Endometrium (tissue), 2 donors: ENCODE results near the gene ADH5.
"Not testable (repeated sequence)": the region's sequence is repeated elsewhere in the genome, so short reads cannot be mapped to it uniquely, and the experiment has no call there.

ENCODE experiments used
- FAIRE-seq: peaks from 2 replicates; lab custom pipeline; 2012; peaks lifted over from hg19 to GRCh38; lab: Jason Lieb, UNC
- donor health status: control.
- donor health status: control.

Gene ADH5

DNA sequence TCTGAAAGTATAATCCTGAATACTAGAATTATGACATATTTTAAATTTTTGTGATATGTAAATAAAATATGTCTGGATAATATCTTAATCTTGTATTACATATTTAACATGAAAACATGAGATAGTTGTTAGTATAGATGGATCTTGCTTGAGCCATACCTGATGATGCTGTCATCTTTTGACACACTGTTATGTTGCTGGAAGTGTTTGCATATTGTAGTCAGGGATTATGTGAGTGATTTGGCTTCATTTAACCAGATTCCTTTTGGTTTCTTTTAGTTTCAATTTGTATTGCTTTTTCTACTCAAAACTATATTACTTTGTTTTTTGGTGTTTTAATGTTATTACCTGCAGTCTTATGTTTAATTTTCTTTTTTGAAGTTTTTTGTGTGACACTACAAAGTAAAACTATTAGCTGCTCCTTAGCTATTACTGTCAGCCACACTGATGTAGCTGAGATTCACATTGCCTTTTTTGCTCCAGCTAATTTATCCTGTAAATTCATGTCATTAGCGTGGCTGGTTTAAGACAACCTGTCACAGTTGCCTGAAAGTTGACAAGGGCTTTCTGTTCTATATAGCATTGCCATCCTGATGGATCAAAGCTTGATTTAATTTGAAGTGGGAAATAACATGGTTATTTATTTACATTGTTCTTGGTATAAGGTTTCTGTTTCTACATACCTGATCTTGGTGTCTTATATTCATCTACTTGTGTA is 59.4 kb downstream of the ADH5 start:
- FAIRE-seq, result no peak

DNA sequence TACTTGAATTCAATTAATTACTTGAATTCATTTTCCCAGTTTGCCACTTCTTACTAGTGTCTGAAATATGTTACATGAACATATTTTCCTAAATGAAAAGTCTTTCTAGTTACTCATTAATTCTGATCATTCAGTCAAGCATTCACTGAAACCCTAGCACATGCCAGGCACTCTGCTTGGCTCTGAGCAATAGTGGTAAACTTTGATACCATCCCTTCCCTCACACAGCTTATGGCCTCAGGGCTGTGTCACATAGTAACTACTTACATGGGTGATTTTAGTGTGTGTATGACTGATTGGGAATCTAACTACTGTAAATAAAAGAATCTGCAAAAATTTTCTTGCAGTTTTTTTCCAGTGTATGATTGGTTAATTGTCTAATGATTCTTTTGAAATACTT is 60.4 kb downstream of the ADH5 start:
- FAIRE-seq, result no peak

DNA sequence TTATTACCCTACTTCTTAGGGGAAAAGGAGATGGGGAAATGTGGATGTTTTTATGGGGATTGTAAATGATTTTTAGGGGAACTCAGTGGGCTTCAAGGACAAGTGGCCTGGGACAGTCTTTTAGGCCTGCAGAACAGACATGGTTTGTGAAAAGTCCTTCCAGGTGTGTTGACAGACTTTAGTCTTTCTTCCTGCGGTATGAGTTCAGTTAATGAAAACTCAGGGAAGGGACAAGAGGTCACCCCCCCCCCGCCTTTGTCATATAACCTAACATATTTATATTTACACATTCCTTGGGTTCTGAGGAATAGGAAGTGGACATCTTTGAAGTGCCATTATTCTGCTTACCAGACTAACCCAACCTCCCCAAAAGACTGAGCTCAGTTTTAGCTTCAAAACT is 61.3 kb downstream of the ADH5 start:
- no peak for FAIRE-seq

DNA sequence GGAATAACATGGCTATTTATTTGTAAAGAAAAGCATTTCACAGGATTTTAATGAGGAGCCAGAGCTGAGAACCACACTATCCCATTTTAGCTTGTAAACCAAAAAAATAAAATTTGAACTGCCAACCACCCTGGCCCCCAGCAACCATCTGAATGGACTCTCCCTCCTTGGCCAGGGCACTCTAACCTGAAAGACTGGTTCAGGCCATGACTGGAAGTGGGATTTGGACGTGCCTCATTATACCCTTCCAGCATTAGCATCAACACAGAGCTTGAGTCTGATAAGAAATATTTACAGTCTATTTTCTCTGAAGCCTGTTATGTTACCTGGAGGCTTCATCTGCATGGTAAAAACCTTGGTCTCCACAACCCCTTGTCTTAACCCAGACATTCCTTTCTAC is 63.1 kb downstream of the ADH5 start:
- no peak for FAIRE-seq

DNA sequence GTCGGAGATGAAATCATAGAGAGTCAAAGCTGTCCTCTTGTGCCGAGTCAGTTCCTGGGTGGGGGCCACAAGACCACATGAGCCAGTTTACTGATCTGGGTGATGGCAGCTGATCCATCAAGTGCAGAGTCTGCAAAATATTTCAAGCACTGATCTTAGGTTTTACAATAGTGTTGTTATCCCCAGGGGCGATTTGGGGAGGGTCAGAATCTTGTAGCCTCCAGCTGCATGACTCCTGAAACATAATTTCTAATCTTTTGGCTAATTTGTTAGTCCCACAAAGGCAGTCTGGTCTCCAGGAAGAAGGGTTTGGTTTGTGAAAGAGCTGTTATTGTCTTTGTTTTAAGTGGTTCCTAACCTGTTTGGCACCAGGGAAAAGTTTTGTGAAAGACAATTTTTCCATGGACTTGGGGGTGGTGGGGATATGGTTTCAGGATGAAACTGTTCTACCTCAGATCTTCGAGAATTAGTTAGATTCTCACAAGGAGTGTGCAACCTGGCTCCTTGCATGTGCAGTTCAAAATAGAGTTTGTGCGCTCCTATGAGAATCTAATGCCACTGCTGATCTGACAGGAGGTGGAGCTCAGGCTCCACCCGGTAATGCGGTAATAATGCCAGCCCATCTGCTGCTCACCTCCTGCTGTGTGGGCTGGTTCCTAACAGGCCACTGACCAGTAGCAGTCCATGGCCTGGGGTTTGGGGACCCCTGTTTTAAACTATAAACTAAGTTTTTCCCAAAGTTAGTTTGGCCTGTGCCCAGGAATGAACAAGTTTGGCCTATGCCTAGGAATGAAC is 63.9 kb downstream of the ADH5 start:
- FAIRE-seq, result no peak

DNA sequence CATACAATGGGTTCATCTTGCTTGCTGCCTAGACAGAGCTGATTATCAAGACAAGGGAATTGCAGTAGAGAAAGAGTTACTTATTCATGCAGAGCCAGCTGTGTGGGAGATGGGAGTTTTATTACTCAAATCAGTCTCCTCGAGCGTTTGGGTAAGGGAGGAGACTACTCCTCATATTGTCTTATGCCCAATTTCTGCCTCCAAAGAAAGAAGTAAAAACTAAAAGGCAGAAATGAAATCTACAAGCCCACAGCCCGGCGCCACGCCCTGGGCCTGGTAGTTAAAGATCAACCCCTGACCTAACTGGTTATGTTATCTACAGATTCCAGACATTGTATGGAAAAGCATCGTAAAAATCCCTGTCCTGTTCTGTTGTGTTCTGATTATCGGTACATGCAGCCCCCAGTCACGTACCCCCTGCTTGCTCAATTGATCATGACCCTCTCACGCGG is 64.8 kb downstream of the ADH5 start:
- FAIRE-seq, result not testable (repeated sequence)

DNA sequence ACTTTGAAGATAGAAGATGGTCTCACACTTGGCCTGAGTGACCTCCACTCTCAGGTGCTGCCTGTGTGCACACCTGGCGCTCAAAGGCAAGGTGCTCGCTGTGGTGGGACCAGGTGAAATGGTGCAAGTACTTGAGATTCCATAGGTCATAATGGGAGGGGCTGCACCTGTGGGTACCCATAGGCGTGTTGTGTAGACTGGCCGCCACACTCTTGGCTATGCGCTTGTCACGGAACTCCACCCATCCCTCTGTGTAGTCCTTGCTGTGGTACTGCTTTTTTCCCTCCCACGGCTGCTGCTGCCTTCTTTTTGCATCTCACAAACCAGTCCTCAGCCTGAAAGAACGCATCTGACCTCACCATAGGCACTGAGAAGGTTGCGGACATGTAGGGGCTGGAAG is 66.0 kb downstream of the ADH5 start:
- no peak for FAIRE-seq

DNA sequence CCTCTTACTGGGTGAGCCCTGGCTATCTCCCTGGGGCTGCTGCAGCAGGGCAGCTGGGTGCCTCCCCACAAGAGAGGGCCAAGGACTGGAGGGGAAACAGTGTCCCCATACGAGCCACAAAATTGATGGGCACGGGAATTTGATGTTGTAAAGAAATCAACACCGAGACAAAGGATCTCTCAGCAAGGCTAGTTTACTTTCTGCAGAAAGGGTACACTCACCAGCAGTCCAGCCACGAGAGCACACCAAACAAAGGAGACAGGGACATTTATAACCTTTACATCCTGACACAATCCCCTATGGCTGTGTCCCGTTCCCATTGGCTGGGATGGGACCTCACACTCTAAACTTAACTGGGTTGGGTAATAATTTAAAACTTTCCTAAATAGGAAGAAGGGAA is 67.2 kb downstream of the ADH5 start:
- FAIRE-seq, result no peak
